ENCODE data around the gene EHMT1. TPM values are rescaled to one million over a fixed set of nuclear protein-coding genes. Genes with fewer than 3 reads are reported as not detected.
"Not testable (repeated sequence)": the region's sequence is repeated elsewhere in the genome, so short reads cannot be mapped to it uniquely, and the experiment has no call there.

EHMT1 gene
- total and polyA plus RNA-seq, 10 of the 15 experiments (the other 5 are each of a cell fraction or from before 2014, with no cell fraction given): 2.9 to 100 (median 48.1) TPM

DNA sequence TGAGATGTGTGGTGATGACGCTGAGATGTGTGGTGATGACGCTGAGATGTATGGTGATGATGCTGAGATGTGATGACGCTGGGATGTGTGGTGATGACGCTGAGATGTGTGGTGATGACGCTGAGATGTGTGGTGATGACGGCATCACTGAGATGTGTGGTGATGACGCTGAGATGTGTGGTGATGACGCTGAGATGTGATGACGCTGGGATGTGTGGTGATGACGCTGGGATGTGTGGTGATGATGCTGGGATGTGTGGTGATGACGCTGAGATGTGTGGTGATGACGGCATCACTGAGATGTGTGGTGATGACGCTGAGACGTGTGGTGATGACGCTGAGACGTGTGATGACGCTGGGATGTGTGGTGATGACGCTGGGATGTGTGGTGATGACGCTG is 161.2 kb downstream of the EHMT1 start:
- ATAC-seq; SMC1A ChIA-PET (ENCODE audit: uncharacterized antibody, unreplicated experiment); H3K4me3 ChIP-seq; H3K27ac ChIP-seq (ENCODE audit: control insufficient read depth, insufficient read depth); H3K9me3 ChIP-seq (replicated peaks; ENCODE audit: control insufficient read depth, insufficient read depth, low read length); FAIRE-seq; DNase-seq (ENCODE audit: low read depth, low spot score); intact Hi-C loops (cut with micrococcal nuclease; ENCODE audit: unreplicated experiment); POLR2A ChIA-PET; H3K9ac ChIP-seq (ENCODE audit: control insufficient read depth, insufficient read depth, low read length); BruUV-seq (replicated peaks); H3K4me1 ChIP-seq (ENCODE audit: control insufficient read depth, insufficient read depth, low read length); H2AFZ ChIP-seq (ENCODE audit: control insufficient read depth, low read depth, low read length); CTCF ChIA-PET; H4K20me1 ChIP-seq (ENCODE audit: control insufficient read depth, insufficient read depth); in situ Hi-C loops (cut with MboI); H3K27me3 ChIP-seq (replicated peaks in 1 of 2; ENCODE audit: control insufficient read depth in 2 of 2, insufficient read depth in 2 of 2, low read length in 1 of 2); H3K79me2 ChIP-seq (ENCODE audit: control insufficient read depth, insufficient read depth, low read length); H3K4me2 ChIP-seq (ENCODE audit: control insufficient read depth, insufficient read depth); RAD21 ChIA-PET (ENCODE audit: unreplicated experiment): not testable (repeated sequence)
- H3K36me3 ChIP-seq (ENCODE audit: control insufficient read depth in 2 of 2, insufficient read depth in 2 of 2, low read length in 1 of 2): peaks cover 38 to 61% of the 10 kb centered on the region in 2 experiments
- TF ChIP-seq, protein P1, sequence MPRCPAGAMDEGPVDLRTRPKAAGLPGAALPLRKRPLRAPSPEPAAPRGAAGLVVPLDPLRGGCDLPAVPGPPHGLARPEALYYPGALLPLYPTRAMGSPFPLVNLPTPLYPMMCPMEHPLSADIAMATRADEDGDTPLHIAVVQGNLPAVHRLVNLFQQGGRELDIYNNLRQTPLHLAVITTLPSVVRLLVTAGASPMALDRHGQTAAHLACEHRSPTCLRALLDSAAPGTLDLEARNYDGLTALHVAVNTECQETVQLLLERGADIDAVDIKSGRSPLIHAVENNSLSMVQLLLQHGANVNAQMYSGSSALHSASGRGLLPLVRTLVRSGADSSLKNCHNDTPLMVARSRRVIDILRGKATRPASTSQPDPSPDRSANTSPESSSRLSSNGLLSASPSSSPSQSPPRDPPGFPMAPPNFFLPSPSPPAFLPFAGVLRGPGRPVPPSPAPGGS (IDR thresholded peaks at IDR 0.05; ENCODE audit: borderline replicate concordance, insufficient read depth, low read depth, low read length, poor library complexity, severe bottlenecking): peak; percentile 83
- TF ChIP-seq, protein P2, sequence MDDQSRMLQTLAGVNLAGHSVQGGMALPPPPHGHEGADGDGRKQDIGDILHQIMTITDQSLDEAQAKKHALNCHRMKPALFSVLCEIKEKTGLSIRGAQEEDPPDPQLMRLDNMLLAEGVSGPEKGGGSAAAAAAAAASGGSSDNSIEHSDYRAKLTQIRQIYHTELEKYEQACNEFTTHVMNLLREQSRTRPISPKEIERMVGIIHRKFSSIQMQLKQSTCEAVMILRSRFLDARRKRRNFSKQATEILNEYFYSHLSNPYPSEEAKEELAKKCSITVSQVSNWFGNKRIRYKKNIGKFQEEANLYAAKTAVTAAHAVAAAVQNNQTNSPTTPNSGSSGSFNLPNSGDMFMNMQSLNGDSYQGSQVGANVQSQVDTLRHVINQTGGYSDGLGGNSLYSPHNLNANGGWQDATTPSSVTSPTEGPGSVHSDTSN (IDR thresholded peaks at IDR 0.05; ENCODE audit: insufficient replicate concordance, low read depth, low read length): peak; percentile 24
- over 99% methylated on average over 12 of the region's 19 CpGs for WGBS (ENCODE audit: insufficient coverage, insufficient replicate concordance, low lambda C conversion rate, missing lambda C conversion rate)

GRCh38 chr9:137781906-137782585 is 163.2 kb downstream of the EHMT1 start:
- Histone ChIP-seq H3K4me2 (ENCODE audit: control insufficient read depth, insufficient read depth) (no peak overlapping the region), H3K79me2 (ENCODE audit: control insufficient read depth, insufficient read depth, low read length) (no peaks in the 10 kb centered on the region), H4K20me1 (ENCODE audit: control insufficient read depth, insufficient read depth) (no peaks in the 10 kb centered on the region), H3K9me3 (replicated peaks; ENCODE audit: control insufficient read depth, insufficient read depth, low read length) (no peaks in the 10 kb centered on the region), H3K27ac (ENCODE audit: control insufficient read depth, insufficient read depth) (no peak overlapping the region), H3K27me3 (replicated peaks in 1 of 2; ENCODE audit: control insufficient read depth in 2 of 2, insufficient read depth in 2 of 2, low read length in 1 of 2) (no peaks in the 10 kb centered on the region), H3K4me1 (ENCODE audit: control insufficient read depth, insufficient read depth, low read length) (no peaks in the 10 kb centered on the region), H3K36me3 (ENCODE audit: control insufficient read depth in 2 of 2, insufficient read depth in 2 of 2, low read length in 1 of 2) (peaks cover 31 to 57% of the 10 kb centered on the region in 2 experiments; a peak in 3 of 4 replicates), H2AFZ (ENCODE audit: control insufficient read depth, low read depth, low read length) (no peak overlapping the region), H3K9ac (ENCODE audit: control insufficient read depth, insufficient read depth, low read length) (no peak overlapping the region), H3K4me3 (no peak overlapping the region)
- no peak for DNase-seq (ENCODE audit: low read depth, low spot score)
- ChIA-PET SMC1A (ENCODE audit: uncharacterized antibody, unreplicated experiment) (no interaction called here), RAD21 (ENCODE audit: unreplicated experiment) (no interaction called here), CTCF (no interaction called here), POLR2A (no interaction called here)
- in situ Hi-C loops (cut with MboI) (no loop called here), intact Hi-C loops (cut with micrococcal nuclease; ENCODE audit: unreplicated experiment) (no loop called here)
- no peak for ATAC-seq
- WGBS (ENCODE audit: insufficient coverage, insufficient replicate concordance, low lambda C conversion rate, missing lambda C conversion rate): 98% methylated on average over 29 of the region's 29 CpGs
- BruUV-seq (replicated peaks): no TSS peak
- no peak for FAIRE-seq
- TF ChIP-seq ASH2L (IDR thresholded peaks at IDR 0.05; ENCODE audit: borderline replicate concordance, low read depth) (no peak), EP300 (IDR thresholded peaks at IDR 0.05; ENCODE audit: borderline replicate concordance in 1 of 2, control insufficient read depth in 1 of 2, low read depth in 2 of 2, low read length in 2 of 2) (no peak), PRDM15 (CRISPR knock-in tag; IDR thresholded peaks at IDR 0.05) (no peak), EGR1 (IDR thresholded peaks at IDR 0.05; ENCODE audit: borderline replicate concordance in 1 of 2, low read depth in 2 of 2, low read length in 2 of 2) (no peak), WRNIP1 (IDR thresholded peaks at IDR 0.05; ENCODE audit: borderline replicate concordance, low read depth, low read length) (no peak), HDGF (IDR thresholded peaks at IDR 0.05) (no peak)

Measured in GM12878 (cell line).